Activated T-cell treated with anti-CD3 and anti-CD28 coated beads, Interleukin-2, amount 50 U/mL, for 1 hour (primary cell): ENCODE data around the gene CCDC85A.

Source experiments
- DNase-seq: peaks from one replicate; pipeline ENCODE4 v3.0.0-alpha.2; 2020

CCDC85A gene

GRCh38 chr2:56197816-56198215, 14.0 kb downstream of the CCDC85A start:
- no peak for DNase-seq

GRCh38 chr2:56198936-56199335, 15.1 kb downstream of the CCDC85A start:
- DNase-seq: no peak

GRCh38 chr2:56199492-56199891, 15.7 kb downstream of the CCDC85A start:
- no peak for DNase-seq

GRCh38 chr2:56202381-56203121, 18.8 kb downstream of the CCDC85A start:
- DNase-seq: no peak

GRCh38 chr2:56204556-56204955, 20.8 kb downstream of the CCDC85A start:
- DNase-seq: no peak

GRCh38 chr2:56206250-56206649, 22.5 kb downstream of the CCDC85A start:
- DNase-seq: no peak

GRCh38 chr2:56207760-56208159, 24.0 kb downstream of the CCDC85A start:
- no peak for DNase-seq

- DNase-seq: no peak
Measured at GRCh38 chr2:56208380-56208779, 24.6 kb downstream of the CCDC85A start.

GRCh38 chr2:56209701-56210100, 25.9 kb downstream of the CCDC85A start:
- DNase-seq: no peak

- no peak for DNase-seq
Measured at GRCh38 chr2:56210291-56210690, 26.5 kb downstream of the CCDC85A start.

- no peak for DNase-seq
Measured at GRCh38 chr2:56211048-56211447, 27.3 kb downstream of the CCDC85A start.

GRCh38 chr2:56215911-56216310, 32.1 kb downstream of the CCDC85A start:
- DNase-seq: no peak

GRCh38 chr2:56217106-56217505, 33.3 kb downstream of the CCDC85A start:
- DNase-seq: no peak

- DNase-seq: no peak
Measured at GRCh38 chr2:56222481-56222880, 38.7 kb downstream of the CCDC85A start.

GRCh38 chr2:56224316-56224715, 40.5 kb downstream of the CCDC85A start:
- no peak for DNase-seq

GRCh38 chr2:56227811-56228210, 44.0 kb downstream of the CCDC85A start:
- no peak for DNase-seq

- no peak for DNase-seq
Measured at GRCh38 chr2:56229397-56230060, 45.7 kb downstream of the CCDC85A start.

- DNase-seq: no peak
Measured at GRCh38 chr2:56230156-56230555, 46.4 kb downstream of the CCDC85A start.

GRCh38 chr2:56231361-56231760, 47.6 kb downstream of the CCDC85A start:
- no peak for DNase-seq

GRCh38 chr2:56232912-56233311, 49.1 kb downstream of the CCDC85A start:
- no peak for DNase-seq

GRCh38 chr2:56234241-56234640, 50.5 kb downstream of the CCDC85A start:
- no peak for DNase-seq

- no peak for DNase-seq
Measured at GRCh38 chr2:56239030-56239429, 55.2 kb downstream of the CCDC85A start.

GRCh38 chr2:56239437-56239836, 55.6 kb downstream of the CCDC85A start:
- no peak for DNase-seq

- no peak for DNase-seq
Measured at GRCh38 chr2:56240210-56240609, 56.4 kb downstream of the CCDC85A start.

GRCh38 chr2:56244506-56244905, 60.7 kb downstream of the CCDC85A start:
- no peak for DNase-seq
